ENCODE data around the gene DAG1. TPM values are rescaled to one million over a fixed set of nuclear protein-coding genes. Genes with fewer than 3 reads are reported as not detected.

The DAG1 gene
- total RNA-seq, 1 experiment from 2014 or later: 99.9 TPM

DNA sequence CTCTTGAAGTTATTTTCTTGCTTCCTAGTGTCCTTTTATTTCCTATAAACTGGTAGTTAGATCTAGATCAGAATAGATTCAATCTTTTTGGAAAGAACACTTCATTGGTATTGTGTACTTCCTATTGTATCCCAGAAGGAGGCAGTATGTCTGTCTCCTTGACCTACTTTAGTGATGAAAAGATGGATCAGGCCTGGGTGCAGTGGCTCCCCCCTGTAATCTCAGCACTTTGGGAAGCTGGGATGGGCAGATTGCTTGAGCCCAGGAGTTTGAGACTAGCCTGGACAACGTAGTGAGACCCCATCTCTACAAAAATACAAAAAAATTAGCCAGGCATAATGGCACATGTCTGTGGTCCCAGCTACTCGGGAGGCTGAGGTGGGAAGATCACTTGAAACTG is 96.2 kb downstream of the DAG1 start:
- no peak overlapping the region for H3K4me3 ChIP-seq (replicated peaks in 1 of 2; ENCODE audit: low read depth in 1 of 2, low read length in 2 of 2)
- ATAC-seq (peak; percentile 77), DNase-seq (ENCODE audit: low read depth, low spot score) (peak; percentile 16)
- H3K4me1 ChIP-seq (ENCODE audit: control insufficient read depth in 1 of 2, insufficient read depth in 2 of 2, low read length in 2 of 2): peaks cover 0 to 4% of the 10 kb centered on the region in 2 experiments; a peak in 1 of 4 replicates
- H2AFZ ChIP-seq (ENCODE audit: low read depth, low read length, poor library complexity, severe bottlenecking): no peak overlapping the region
- H3K79me2 ChIP-seq (ENCODE audit: insufficient read depth, low read length): no peaks in the 10 kb centered on the region
- 0 out of 2 replicates have a peak, but pooled peaks cover 4% of the 10 kb centered on the region for H3K27me3 ChIP-seq (ENCODE audit: insufficient read depth, low read length)
- no peaks in the 10 kb centered on the region for H3K36me3 ChIP-seq (ENCODE audit: control insufficient read depth in 1 of 2, insufficient read depth in 2 of 2, low read length in 2 of 2)
- H3K4me2 ChIP-seq (ENCODE audit: low read length): no peak overlapping the region
- ChIA-PET CTCF (interaction anchor here (1.4 kb wide), 2 partner anchors 27 to 105 kb away, joined by 5 to 10 read pairs; no protein-coding TSS in a partner anchor), RAD21 (ENCODE audit: low non-redundant PET in 1 of 2, low total read pairs in 2 of 2, uncharacterized antibody in 2 of 2, unreplicated experiment in 2 of 2) (no interaction called here), POLR2A (interaction anchor here (0.8 kb wide), 1 partner anchor 12 kb away, joined by 3 read pairs; the partner anchor contains the start of gene BSN)
- TF ChIP-seq, protein P1, sequence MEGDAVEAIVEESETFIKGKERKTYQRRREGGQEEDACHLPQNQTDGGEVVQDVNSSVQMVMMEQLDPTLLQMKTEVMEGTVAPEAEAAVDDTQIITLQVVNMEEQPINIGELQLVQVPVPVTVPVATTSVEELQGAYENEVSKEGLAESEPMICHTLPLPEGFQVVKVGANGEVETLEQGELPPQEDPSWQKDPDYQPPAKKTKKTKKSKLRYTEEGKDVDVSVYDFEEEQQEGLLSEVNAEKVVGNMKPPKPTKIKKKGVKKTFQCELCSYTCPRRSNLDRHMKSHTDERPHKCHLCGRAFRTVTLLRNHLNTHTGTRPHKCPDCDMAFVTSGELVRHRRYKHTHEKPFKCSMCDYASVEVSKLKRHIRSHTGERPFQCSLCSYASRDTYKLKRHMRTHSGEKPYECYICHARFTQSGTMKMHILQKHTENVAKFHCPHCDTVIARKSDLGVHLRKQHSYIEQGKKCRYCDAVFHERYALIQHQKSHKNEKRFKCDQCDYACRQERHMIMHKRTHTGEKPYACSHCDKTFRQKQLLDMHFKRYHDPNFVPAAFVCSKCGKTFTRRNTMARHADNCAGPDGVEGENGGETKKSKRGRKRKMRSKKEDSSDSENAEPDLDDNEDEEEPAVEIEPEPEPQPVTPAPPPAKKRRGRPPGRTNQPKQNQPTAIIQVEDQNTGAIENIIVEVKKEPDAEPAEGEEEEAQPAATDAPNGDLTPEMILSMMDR (IDR thresholded peaks at IDR 0.05 in 2 of 3, conservative IDR thresholded peaks at IDR 0.05 in 1 of 3; ENCODE audit: borderline replicate concordance in 1 of 3, insufficient read depth in 1 of 3, low read depth in 2 of 3, low read length in 2 of 3): peak; percentile 55 to 66 (median 56); a peak in 4 of 6 replicates
- TF ChIP-seq, protein P2, sequence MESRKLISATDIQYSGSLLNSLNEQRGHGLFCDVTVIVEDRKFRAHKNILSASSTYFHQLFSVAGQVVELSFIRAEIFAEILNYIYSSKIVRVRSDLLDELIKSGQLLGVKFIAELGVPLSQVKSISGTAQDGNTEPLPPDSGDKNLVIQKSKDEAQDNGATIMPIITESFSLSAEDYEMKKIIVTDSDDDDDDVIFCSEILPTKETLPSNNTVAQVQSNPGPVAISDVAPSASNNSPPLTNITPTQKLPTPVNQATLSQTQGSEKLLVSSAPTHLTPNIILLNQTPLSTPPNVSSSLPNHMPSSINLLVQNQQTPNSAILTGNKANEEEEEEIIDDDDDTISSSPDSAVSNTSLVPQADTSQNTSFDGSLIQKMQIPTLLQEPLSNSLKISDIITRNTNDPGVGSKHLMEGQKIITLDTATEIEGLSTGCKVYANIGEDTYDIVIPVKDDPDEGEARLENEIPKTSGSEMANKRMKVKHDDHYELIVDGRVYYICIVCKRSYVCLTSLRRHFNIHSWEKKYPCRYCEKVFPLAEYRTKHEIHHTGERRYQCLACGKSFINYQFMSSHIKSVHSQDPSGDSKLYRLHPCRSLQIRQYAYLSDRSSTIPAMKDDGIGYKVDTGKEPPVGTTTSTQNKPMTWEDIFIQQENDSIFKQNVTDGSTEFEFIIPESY (IDR thresholded peaks at IDR 0.05; ENCODE audit: extremely low read depth, insufficient replicate concordance, low read length): no peak
- no peak for TF ChIP-seq EGR1 (IDR thresholded peaks at IDR 0.05; ENCODE audit: low read depth)
- TF ChIP-seq RAD21 (IDR thresholded peaks at IDR 0.05; ENCODE audit: low read depth): peak; percentile 71
- intact Hi-C loops (cut with micrococcal nuclease): no loop called here
- no peak overlapping the region for H3K9ac ChIP-seq (ENCODE audit: low read length)
- no peaks in the 10 kb centered on the region for H3K9me3 ChIP-seq (ENCODE audit: control insufficient read depth in 1 of 2, insufficient read depth in 1 of 2, low read depth in 1 of 2, low read length in 2 of 2)
- no peaks in the 10 kb centered on the region for H3K9me2 ChIP-seq (ENCODE audit: insufficient read depth)
- no peaks in the 10 kb centered on the region for H4K20me1 ChIP-seq (ENCODE audit: insufficient read depth)
- H3K27ac ChIP-seq (ENCODE audit: low read depth, low read length): no peak overlapping the region
- no TSS peak for BruUV-seq (replicated peaks)

Data from HCT116 (cell line).